Activated CD4-positive, alpha-beta T cell treated with anti-CD3 and anti-CD28 coated beads for 1 hour (primary cell): Measurements from ENCODE around the gene RASA4.
"Not testable (repeated sequence)": the region's sequence is repeated elsewhere in the genome, so short reads cannot be mapped to it uniquely, and the experiment has no call there.

ENCODE experiments used
- DNase-seq: peaks from one replicate; pipeline ENCODE4 v3.0.0-alpha.2; 2020

RASA4 gene

DNA sequence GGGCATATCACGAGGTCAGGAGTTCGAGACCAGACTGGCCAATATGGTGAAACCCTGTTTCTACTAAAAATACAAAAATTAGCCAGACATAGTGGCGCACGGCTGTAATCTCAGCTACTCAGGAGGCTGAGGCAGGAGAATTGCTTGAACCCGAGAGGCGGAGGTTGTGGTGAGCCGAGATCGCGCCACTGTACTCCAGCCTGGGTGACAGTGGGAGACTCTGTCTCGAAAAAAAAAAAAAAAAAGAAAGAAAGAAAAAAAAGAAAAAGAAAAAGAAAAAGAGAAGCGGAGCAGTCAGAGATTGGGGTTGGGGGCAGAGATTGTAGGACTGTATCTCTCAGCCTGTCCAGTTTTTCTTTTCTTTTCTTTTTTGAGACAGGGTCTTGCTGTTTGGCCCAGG is 73.8 kb downstream of the RASA4 start:
- not testable (repeated sequence) for DNase-seq

DNA sequence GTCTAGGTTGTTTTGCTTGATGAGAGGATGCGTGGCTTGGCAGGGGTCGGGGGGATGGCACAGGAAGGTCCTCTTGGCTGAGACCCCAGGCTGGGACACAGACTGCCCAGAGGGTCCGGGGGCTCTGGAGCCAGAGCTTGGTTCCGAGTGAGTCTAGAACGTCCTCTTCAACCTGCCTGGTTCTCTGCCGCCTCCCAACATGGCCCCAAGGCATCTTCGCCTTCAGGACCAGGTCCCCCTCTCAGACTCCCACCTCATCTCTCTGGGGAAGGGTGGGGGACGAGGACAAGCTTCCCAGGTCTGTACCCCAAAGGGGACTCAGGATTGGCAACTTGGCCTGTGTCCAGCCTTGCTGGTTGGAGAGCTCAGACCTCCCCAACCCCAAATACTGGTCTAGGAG is 74.5 kb downstream of the RASA4 start:
- DNase-seq: not testable (repeated sequence)

DNA sequence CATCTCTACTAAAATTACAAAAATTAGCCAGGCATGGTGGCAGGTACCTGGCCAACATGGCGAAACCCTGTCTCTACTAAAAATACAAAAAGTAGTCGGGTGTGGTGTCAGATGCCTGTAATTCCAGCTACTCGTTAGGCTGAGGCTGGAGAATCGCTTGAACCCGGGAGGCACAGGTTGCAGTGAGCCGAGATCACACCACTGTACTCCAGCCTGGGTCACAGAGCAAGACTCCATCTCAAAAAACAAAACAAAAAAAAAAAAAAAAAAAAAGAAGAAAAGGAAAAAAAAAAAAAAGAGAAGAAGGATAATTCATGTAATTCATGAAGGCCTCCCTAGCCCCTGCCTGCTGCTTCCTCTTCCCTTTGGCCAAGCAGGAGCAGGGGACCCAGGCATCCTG is 76.0 kb downstream of the RASA4 start:
- not testable (repeated sequence) for DNase-seq

DNA sequence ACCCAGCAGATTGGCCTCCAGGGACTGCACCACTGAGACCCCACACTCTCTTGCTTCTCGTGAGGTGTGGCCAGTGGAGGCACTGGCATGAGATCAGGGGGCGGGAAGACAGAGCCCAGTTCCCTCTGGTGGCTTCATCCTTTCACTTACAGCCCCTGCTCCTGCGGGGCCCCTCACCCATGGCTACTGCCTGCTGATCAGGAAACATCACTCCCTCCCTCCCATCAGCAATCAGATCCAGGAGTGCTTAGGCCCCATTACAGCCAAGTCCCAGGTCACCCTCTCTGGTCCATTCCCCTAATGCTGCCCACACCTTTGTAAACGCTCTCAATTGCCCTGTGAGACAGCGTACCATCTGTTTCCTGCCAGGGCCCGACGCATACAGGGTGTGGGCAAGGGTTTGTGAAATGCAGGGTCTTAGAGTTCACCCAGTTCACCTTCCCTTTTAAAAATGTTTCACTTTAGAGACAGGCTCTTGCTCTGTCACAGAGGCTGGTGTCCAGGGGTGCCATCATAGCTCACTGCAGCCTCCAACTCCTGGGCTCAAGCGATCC is 81.4 kb downstream of the RASA4 start:
- DNase-seq: not testable (repeated sequence)

DNA sequence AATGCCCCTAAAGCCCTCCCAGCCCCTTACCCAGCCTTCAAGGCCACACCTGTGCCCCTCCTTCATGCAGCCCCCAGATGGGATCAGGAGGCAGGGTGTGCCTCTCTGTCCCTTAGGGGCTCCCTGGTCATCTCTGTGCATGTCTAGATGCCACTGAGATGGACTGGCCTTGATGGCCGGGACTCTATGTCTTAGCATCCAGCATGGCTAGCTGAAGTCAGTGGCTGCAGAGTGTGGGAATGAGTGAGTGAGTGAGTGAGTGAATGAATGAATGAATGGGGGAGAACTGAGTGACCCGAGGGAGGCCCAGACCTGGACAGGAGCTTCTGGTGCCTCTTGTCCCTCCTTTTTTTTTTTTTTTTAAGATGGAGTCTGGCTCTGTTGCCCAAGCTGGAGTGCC is 84.4 kb downstream of the RASA4 start:
- DNase-seq: not testable (repeated sequence)

DNA sequence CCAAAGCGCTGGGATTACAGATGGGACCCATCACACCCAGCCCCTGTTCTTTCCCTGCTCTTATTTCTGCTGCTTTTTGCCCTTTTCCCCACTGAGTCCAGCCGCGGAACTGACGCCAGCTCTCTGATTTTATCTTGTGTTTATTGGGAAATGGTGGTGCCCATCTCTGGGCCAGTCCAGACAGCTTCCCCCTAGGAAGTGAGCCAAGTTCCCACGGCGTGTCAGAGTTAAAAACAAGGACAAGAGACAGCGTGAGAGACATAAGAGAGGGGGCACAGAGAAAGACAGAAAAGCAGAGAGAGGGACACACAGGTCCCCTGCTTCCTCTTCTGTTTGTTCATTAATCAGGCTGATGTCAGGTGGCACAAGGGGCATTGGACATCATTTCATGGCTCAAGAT is 85.0 kb downstream of the RASA4 start:
- not testable (repeated sequence) for DNase-seq

DNA sequence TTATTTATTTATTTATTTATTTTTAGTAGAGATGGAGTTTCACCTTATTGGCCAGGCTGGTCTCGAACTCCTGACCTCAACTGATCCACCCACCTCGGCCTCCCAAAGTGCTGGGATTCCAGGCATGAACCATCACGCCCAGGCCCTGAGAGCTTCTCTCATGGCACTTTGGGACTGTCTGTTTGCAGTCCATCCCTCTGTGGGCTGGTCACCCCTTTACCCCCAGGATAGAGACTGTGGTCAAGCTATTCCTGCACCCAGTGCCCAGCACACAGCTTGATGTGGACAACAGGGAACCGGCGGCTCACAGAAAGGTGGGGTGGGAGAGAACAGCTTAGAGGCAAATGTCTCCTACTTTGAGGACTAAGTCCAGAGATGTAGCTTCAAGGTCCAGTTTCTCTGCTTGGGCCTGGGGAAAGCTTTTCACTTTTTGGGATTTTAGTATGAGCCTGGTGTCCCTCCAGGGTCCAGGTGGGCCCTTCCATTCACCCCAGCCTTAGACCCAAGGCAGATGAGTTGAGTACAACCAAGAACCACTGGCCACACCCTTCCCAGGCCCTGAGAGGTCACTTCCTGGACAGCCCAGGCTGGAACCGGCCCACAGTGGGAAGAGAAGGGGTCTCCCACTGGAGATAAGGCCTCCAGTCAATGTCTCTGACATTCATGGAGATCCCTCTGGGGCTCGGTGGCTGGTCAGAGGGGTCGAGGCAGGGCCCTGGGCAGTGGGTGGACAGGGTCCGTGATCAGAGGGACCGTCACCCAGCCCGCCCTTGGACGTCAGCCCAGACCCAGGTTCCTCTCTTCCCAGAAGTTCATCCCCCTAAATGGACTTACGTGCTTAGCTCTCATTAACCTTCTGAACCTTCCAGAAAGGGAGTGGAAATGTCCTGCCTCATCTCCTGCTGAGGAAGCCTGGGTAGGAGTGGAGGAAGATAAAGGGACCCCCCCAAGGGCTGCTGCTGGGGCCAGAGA is 88.4 kb downstream of the RASA4 start:
- not testable (repeated sequence) for DNase-seq

DNA sequence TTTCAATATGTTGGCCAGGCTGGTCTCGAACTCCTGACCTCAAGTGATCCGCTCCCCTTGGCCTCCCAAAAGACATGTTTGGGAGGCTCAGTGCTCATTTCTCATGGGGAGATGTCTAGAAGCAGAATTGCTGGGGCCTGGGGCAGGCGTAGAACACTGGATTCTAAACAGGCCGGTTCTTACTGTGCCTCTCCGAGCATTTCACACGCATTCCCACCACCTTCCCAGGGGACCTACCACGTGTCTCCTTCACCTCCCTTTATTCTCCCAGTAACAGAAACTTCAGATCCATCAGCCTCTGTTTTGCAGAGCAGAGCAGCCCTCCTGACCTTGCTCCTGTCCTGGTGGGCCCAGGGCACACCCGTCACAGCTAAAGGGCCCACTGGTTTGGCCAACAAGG is 89.4 kb downstream of the RASA4 start:
- not testable (repeated sequence) for DNase-seq

DNA sequence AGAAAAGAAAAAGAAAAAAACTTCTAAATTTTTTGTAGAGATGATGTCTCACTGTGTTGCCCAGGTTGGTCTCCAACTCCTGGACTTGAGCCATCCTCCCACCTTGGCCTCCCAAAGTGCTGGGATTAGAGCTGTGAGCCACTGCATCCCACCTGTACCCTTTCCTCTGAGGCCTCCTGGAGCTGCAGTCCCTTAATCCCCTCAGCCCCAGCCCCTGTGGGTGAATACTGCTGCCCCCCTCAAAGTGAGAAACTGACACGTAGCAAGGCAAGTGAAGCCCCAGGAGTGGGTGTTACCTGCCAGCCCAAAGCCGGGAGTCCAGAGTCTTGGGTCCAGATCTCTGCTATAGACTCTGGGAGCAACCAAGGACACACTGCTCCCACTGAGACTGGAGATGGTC is 91.8 kb downstream of the RASA4 start:
- not testable (repeated sequence) for DNase-seq
